ENCODE measurements around the gene IMPA2.
A peak's percentile ranks its signal among the peaks of the same experiment; 100 is the strongest.
"Not testable (repeated sequence)": the region's sequence is repeated elsewhere in the genome, so short reads cannot be mapped to it uniquely, and the experiment has no call there.

The IMPA2 gene

DNA sequence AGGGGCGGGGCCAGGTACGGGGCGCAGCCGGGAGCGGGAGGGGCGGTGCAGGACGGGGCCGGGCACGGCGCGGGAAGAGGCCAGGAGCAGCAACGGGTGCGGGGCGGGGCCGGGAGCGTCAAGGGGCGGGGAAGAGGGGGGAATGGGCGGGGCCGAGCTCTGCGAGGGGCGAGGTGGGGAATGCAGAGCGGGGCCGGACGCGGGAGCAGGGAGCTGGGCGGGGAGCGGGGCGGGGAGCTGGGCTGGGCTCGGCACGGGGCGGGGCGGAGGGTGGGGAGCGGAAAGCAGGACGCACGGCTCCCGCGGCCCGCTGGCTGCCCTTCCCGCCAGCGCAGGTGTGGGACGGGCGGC, at the start of gene IMPA2:
IMPA2 (plus strand) TSS at position 316 of the 351 bp plus-strand sequence. CDS start 163 bp downstream, outside the sequence.
- no peak for DNase-seq

DNA sequence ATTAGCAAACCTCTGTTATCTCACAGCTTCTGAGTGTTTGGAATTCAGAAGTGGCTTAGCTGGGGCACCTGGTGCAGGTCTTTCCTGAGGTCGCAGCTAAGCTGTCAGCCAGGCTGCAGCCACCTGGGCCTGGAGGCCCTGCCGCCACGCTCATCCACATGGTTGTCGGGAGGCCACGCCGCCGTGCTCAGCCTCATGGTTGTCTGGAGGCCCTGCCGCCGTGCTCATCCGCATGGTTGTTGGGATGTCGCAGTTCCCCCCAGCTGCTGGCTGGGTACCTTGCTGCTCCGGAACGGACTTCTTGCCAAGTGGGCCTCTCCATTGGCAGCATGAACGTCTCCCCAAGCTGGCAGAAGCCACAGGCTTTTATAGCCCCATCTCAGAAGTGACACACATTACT, 48.9 kb upstream of the IMPA2 start:
- no peak for DNase-seq

DNA sequence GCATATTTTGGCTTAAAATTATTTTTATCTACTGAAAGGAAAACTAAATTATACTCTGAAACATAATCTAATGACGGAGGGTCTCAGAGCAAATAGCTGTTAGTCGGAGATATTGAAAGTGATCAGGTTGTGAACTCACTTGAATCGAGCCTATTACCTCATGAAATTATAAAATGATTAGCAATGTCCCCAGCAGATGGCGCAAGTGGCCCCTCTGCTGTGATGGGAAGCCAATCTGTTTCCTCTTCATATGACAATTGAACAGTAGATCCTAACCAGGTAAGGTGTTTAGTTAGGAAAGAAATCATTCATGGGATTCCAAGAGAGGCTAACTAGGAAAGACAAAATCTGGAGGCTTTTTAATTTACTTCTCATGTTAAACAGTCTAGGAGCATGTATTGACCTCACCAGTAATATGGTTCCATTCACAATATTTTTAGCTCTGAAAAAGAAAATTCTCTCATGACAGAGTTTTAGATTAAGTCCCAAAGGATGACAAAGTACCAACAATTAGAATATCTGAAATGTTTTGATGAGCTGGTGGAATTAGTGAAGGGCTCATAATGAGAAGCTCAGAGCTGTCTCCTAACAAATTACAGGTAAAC, 43.3 kb upstream of the IMPA2 start:
- no peak for DNase-seq

DNA sequence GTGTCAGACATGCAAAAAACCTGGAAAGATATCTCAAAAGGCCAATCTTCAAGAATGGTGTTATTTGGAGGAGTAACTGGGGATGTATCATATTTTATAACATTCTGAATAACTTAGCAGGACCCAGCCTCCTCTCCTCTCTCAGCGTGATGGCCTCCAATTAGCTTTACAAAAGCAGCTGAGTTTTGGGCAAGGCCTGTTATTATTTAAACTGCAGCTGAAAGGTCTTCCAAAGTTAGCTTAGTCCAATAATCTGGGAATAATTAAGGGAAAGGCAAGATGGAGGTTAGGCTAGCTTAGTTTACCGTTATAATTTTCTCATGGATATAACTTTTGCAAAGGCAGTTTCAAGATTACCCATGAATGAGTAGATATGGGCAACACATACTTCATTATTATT, 40.4 kb upstream of the IMPA2 start:
- DNase-seq: no peak

DNA sequence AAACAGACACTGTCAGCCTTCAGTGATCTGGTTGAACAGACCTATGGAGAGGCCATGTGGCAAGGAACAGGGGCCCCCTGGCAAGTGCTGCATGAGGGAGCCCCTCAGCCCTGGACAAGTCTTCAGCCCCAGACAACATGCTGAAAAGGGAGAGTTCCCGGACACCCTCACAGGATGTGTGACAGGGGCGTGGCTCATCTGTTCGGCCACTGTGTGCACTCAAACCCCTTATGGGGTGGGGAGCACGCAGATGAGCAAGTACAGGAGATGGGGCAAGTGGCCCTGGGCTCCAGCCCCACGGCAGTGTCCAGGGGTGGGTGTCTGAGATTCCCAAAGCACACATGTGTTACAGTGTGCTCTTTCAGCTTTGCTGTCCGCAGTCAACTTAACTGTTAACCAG, 37.8 kb upstream of the IMPA2 start:
- no peak for DNase-seq

DNA sequence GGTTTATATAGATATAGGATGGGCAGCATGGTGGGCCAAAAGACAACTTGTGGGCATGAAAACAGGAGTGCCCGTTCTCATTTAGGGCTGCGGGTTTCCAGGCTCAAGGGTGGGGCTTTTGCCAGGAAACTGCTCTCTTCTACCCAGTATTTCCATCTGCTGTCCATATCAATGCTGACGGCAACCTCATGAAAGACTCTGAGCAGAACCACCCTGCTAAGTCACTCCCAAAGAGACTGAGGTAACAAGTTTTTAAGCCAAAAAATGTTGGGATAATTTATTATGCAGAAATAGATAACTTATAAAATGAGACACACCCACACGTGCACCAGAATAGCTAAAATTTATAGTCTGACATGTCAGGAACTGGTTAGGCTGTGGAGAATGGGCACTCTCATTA, 37.1 kb upstream of the IMPA2 start:
- DNase-seq: no peak

DNA sequence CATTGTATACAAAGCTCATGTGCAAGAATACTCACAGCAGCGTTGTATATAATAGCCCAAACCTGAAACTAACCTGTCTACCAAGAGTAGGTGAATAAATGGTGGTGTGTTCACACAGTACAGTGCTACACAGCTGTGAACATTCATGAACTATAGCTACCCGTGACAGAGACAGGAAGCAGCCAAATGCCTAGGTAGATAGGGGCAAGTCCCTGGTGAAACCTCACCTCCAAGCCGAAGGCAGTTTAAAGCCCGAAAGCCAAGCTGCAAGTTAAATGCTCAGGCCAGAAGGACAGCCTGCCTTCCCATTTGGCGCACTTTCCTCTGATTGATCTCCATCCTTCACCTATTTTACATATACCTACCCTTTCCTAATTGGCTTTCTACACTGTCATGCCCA, 36.5 kb upstream of the IMPA2 start:
- no peak for DNase-seq

DNA sequence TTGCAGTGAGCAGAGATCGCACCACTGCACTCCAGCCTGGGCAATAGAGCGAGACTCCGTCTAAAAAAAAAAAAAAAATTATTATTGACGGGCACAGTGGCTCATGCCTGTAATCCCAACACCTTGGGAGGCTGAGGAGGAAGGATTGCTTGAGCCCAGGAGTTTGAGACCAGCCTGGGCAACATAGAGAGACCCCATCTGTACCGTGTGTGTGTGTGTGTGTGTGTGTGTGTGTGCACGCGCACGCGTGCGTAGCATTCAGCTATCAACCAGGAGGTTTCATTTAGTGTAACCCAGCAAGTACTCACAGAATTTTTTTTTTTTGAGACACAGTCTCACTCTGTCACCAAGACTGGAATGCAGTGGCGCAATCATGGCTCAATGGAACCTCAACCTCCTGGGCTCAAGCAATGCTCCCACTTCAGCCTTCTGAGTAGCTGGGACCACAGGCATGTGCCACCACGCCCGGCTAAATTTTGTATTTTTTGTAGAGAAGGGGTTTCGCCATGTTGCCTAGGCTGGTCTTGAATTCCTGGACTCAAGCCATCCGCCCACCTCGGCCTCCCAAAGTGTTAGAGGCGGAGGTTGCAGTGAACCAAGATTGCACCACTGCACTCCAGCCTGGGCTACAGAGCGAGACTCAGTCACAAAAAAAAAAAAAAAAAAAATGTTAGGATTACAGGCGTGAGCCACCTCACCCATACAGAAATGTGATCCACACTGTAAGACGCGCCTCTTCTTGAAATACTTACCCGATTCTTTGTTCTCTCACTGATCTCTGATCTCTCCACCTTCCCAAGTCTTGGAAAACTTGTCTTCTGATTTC, 35.3 kb upstream of the IMPA2 start:
- DNase-seq: not testable (repeated sequence)

DNA sequence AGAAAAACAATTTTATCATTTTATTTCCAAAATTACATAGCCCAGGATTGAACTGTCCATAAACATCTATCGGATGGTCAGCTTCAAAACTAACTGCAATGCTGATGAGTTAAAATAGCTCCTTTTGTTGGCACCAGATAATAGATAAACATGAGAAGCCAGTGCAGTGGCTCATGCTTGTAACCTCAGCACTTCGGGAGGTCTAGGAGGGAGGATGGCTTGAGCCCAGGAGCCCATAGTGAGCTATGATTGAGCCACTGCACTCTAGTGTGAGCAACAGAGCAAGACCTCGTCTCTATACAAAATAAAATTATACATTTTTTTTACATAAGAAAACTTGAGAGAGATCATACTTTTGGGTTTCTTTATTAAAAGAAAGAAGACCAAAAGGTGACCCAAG, 34.6 kb upstream of the IMPA2 start:
- no peak for DNase-seq

DNA sequence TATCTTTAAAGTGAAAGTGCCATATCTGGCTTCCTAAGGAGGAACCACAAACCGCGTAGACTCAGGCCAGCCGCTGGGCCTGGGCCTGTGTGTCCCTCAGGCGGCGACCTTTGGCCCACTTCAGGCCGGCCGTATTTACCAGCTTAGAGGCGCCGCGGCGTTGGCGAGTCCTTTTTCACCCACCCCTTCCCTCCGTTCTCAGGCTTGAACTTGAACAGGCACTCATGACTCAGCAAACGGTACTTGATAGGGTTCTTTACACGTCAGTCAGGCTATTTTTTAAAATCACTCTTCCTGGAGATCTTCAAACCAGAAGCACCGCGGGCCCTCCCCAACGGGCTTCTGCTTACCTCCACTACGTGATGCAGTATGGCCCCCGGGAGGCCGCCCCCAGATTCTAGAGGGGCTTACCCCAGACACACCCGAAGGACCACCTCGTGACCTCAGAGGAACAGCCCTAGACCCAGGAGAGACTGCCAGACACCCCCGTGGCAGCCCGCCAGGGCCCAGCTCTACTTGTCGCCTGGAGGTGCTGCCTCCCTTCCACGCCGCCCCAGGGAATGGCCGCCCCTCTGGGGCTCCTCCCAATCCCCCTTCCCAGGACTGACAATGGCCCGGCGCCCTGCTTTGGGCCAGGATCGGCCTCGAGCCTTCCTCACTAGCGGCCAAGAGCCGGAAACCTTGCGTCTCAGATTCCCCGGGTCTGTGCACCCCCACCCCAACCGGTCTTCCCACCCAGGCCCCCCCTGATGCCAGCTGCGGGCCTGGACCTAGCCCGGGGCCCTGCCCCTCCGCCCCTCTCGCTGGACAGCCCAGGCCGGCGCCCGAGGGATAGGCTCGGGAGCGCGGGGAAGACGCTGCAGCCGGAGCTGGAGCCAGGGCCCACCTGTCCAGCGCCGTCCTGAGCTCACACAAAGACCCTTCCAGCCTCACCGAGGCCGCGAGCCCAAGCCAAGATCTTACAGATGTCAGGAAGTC, 33.8 kb upstream of the IMPA2 start:
- DNase-seq: peak; percentile 9

DNA sequence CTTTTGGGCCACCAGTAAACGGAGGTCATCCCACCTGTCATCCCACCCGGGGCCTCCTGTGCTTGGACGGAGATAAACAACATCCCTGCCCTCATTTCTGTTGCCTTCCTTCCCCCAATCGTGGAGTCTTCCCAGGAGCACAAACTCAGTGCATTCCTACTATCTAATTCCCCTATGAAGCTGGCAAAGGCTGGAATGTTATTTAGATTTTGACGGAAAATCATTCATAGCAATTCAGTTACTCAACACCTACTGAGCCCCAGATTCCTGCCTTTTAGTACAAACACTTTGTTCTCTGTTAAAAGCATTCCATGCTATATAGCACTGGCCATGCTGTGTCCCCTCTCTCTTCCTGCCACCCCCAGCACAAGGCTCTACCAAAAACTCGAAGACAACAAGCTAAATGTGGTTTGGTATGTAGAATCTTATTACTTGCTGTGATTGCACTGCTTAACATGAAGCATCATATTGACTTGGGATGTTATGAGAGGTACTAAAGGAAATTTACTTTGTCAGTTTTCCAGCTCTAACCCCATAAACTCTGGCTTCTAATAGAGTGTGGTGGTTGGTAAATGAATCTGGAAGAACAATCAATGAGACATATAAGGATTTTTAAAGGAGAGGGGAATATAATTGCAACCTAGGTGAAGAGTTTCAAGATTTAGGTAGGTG, 32.3 kb upstream of the IMPA2 start:
- no peak for DNase-seq

DNA sequence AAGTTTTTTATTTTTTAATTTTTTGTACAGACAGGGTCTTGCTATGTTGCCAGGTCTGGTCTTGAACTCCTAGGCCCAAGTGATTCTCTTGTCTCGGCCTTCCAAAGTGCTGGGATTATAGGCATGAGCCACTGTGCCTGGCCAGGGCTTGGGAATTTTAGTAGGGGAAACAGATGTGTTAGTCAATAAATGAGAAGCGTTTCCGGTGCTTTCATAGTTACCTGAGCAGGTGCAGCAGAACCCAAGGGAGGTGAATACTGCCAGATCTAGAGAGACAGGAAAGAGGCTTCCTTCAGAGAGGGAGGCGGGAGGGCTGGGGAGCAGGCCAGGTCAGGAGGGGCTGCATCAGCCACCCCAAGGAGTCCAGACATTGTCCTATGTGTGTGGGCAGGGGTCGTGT, 30.5 kb upstream of the IMPA2 start:
- no peak for DNase-seq

DNA sequence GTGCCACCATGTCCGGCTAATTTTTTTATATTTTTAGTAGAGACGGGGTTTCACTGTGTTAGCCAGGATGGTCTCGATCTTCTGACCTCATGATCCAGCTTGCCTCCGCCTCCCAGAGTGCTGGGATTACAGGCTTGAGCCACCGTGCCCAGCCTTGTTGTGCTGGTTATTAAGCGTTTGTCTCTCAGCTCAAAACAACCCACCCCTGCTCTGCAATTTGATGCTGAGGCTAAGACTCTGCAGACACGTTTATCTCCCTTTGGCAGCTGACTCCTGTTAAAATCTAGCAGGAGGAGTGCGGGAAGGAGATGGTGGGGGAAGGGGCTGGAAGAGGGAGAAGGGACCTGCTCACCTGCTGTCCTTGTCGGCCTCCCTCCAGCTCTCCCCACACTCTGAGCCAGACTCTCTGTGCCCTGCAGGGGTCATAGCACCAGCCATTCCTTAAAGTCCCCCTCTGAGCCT, 29.9 kb upstream of the IMPA2 start:
- no peak for DNase-seq

DNA sequence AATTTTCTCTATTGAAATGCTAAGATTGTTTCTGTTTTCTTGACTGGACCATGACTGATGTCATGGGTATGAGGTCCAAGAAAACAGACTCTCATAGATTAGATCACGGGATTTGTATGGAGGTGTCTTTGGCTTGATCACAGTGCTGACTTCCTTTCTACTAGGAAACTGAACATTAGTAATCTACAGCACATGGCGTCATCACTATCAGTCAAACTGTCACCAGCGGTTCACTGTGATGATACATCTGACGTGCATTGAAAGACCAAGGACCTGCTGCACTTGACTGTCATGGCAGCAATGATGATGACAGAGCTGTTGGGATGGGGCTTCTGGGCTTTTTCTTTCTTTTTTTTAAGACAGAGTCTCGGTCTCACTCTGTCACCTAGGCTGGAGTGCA, 28.2 kb upstream of the IMPA2 start:
- DNase-seq: no peak

DNA sequence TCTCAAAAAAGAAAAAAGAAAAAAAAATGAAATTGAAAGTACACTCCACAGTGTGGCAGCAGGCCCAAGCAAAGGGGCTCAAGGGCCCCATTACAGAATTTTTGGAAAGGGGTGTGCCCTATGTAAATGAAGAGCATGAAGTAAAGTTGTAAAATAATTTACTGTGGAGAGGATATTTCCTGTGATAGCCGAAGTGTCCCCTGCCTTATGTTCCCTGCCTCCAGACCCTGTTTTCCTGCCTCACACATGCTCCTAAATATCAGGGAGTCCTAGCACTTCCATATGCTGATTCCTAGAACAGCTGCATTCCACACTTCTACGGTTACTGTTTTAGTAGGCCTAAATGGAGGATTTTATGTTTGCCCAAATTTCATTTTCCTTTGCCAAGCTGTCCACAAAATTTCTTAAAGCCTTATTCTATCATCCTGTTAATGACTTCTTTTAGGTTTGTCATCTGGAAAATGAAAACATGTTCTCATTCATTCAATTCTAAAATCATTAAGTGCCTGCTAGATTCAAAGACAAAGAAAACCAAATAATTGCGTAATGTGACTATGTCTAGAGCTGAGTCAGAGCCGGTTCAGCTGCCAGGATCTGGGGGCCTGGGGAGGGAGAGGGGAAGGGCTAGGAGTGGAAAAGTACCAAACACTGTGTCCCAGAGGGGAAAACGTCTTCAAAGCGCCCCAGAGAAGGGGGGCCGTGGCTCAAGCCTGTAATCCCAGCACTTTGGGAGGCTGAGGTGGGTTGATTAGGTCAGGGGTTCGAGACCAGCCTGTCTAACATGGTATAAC, 25.9 kb upstream of the IMPA2 start:
- no peak for DNase-seq

DNA sequence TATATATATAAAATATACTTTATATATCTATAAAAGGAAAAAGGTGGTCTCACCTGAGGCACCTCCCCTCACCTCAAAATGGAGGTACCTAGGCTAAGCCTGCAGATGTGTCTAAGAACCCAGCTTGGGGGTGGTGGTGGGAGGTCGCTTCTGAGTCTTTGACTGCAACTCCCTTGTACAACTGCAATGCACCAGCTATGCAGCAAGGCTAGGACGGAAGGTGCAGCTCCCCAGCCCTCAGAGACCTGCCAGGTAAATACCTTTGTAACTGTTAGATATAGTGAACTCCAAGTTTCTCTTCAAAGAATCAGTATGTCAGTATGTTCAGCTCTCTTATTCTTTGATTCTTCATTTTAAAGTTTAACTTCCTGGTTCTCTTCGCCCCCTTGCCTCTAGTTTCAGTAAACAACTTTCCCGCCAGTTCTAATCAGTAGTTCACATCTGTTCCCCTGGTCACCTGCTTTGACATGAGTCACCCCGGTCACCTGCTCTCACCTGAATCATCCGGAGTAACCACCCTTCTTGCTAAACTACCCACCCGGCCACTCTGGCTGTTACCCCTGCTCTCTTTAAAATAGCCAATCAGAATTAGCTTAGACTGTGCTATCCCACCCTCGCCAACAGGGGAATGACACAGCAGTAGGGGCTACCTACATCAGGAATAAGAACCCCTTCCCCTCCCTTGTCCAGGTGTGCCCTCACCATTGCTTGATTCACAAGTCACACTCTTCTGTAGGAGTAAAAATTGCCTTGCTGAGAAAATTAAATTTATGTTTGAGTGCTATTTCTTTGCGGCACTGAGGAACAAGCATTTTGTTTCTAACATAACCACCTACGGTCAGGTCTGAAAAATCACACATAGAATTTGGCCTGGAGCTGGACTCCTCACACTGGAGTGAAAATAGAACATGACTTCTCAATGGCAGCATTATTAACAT, 24.7 kb upstream of the IMPA2 start:
- DNase-seq: no peak

DNA sequence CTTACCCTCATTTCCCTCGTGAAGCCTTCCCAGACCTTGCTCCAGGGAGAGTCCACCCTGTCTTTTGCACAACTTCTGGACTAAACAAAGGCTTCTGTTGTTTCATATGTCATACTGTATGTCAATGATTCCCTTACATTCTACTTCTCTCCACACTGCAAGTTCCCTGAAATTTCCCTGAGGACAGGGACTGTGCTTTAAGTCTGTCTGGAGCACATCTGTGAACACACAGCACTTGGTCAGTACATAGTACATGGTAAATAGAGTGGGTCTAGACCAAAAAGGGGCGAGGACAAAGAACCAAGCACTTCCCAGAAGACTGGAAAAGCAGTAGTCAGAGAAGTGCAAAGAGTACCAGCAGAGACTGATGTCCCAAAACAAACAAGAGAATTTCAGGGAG, 23.7 kb upstream of the IMPA2 start:
- no peak for DNase-seq

DNA sequence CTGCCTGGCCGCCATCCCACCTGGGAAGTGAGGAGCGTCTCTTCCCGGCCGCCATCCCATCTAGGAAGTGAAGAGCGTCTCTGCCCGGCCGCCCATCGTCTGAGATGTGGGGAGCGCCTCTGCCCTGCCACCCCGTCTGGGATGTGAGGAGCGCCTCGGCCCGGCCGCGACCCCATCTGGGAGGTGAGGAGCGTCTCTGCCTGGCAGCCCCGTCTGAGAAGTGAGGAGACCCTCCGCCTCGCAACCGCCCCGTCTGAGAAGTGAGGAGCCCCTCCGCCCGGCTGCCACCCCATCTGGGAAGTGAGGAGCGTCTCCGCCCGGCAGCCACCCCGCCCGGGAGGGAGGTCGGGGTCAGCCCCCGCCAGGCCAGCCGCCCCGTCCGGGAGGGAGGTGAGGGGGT, 21.7 kb upstream of the IMPA2 start:
- not testable (repeated sequence) for DNase-seq

DNA sequence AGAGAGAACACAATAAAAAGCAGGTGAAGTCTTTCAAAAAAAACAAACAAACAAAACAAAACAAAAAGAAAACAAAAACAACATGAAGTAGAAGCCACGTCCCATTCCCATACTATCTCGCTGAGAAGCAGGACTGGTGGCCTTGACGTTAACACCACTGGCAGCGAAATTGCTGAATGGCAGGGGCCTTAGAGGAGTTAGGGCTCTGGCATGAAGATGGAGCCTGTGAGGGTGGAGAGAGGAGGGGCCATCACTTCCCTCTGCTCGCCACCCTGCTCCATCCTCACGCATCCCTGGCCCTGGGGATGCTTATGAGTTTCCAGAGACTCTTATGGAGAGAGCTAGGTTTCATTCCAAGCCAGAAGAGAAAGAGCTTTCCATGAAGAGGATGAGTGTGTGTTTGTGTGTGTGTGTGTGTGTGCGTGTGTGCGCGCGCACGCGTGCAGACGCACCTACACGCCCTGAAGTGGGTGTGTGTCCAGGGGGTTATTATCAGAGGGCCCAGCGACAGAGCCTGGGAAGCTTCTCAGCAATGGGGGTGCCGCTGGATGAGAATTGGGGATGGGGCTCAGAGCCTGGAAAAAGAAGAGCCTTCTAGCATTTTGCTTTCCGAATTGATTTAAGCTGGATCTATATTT, 20.4 kb upstream of the IMPA2 start:
- DNase-seq: no peak

DNA sequence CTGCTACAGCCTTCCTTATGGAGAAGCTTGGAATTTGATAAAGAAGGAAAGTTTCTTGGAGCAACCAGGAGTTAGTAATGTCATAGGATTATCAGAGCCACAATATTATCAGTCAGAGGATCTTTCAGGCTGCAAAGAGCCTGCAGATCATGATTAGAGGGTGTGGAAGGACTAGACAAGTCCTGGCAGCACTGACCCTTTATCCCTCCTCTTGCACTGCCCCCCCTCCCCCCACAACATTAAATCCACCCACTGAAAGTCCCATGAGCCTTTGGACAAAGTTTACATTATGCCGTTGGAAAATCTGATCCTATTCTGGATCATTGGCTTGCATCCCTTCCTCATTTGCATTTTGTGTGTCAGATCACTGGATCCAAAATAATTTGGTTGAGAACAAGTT, 18.7 kb upstream of the IMPA2 start:
- no peak for DNase-seq

Measured in GOT3 (cell line).